SKM-1 treated with dmso at 0.1 percent for 144 hours (cell line): ENCODE data around the gene OPN4.

Experiments used
- DNase-seq: peaks from one replicate; lab custom pipeline; 2025; ENCODE audit not compliant: unreplicated experiment; lab: John Stamatoyannopoulos, UW

The OPN4 gene

GRCh38 chr10:86698207-86698940, 44.0 kb downstream of the OPN4 start:
- DNase-seq: no peak

- DNase-seq: no peak
Measured at GRCh38 chr10:86699125-86699524, 44.8 kb downstream of the OPN4 start.

- DNase-seq: no peak
Measured at GRCh38 chr10:86699541-86699940, 45.2 kb downstream of the OPN4 start.

DNA sequence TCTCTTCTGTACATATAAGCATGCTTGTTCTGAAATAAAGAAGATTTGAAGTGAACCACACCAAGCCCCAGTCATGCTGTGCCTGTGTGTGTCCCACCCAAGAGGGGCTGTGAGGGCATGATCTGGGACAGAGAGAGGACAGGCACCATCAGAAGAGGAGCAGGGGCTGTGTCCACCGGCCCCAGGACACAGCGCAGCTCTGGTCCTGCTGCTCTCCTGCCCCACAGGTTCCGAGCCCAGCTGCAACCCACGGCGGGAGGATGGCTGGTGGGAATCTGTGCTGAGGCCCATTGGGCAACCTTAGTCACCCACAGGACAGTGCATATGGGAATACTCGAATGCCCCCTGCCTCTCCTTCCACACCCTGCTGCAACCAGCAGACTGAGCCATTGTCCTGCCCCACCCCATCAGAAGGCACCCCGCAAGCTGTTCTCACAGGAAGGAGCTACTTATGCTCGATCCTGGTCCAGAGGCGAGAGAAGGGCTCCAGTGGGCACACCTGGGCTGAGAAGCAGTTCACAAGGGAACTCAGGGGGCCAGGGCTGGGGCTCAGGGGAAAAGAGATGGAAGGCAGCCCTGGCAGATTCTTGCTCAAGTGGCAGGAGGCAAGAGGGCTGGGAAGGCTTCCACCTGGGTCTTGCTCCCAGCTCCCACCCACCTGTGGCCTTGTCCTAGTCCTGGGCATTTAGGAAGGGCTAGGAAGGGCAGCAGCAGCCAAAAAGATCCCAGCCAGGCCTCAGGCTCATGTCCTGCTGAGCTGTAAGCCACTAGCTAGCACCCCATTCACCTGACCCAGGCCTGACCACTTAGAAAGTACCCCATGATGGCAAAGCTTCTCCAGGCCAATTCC, 45.9 kb downstream of the OPN4 start:
- no peak for DNase-seq

GRCh38 chr10:86700851-86701617, 46.7 kb downstream of the OPN4 start:
- DNase-seq: no peak

GRCh38 chr10:86703176-86703575, 48.8 kb downstream of the OPN4 start:
- no peak for DNase-seq

DNA sequence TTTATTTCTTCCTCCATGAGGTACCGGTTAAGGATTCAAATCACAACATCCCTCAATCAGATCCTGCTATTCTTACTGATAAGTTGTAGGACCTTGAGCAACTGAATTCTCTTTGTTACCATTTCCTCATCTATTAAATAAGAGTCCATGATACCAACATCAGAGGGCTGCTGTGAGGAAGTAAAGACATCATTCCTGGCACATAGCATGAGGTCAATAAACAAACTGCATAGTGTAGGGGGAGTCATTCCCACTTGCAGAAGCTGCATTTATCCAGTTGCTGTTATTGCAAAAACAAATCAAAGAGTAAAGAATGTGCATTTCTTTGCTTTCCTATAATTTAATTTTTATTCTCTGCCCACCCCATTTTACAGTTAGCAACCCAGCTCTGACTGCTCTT, 50.8 kb downstream of the OPN4 start:
- no peak for DNase-seq

DNA sequence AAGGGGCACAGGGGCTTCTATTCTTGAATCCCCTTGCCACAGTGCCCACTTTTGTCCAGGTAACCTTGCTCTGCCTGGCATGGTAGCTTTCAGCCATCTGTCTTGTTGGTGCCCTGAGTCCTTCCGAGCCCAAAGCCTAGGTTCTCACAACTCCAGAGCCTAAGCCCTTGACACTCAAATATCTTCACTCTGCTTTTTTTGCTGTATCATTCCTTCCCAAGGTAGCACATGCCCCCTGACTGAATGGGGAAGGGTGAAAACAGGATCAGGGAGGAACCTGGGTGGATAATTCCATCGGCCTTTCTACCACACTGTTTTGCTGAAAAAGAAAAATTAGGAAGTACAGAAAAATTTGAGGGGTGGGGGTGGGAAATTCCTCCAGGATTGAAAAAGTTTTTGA, 51.6 kb downstream of the OPN4 start:
- no peak for DNase-seq

GRCh38 chr10:86706401-86706841, 52.1 kb downstream of the OPN4 start:
- no peak for DNase-seq

- DNase-seq: no peak
Measured at GRCh38 chr10:86706977-86707376, 52.6 kb downstream of the OPN4 start.

DNA sequence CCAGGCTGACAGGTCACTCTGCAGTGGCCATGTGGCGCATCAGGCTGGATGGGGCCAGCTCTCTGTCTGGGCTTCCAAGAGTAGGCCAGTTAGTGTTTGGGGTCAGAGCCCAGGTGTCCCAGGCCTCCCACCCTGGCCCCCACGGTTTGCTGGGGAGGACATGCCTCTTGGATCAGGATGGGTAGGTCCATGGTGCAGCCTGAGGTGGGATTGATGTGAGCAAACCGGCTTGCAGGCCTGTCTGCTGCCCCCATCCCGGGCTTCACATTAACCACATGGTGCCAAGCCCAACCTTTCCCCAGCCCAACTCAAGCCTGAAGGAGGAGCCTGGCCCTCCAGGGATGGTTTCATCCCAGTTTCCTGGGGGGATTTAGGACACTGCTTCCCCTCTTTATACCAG, 53.2 kb downstream of the OPN4 start:
- no peak for DNase-seq

GRCh38 chr10:86708068-86708782, 53.9 kb downstream of the OPN4 start:
- DNase-seq: no peak

- no peak for DNase-seq
Measured at GRCh38 chr10:86708783-86709380, 54.5 kb downstream of the OPN4 start.

GRCh38 chr10:86709396-86710185, 55.2 kb downstream of the OPN4 start:
- DNase-seq: no peak

- peak; percentile 91 for DNase-seq
Measured at GRCh38 chr10:86710987-86711512, 56.7 kb downstream of the OPN4 start.

GRCh38 chr10:86711513-86712316, 57.4 kb downstream of the OPN4 start:
- no peak for DNase-seq

- DNase-seq: no peak
Measured at GRCh38 chr10:86712317-86712707, 58.0 kb downstream of the OPN4 start.

GRCh38 chr10:86715156-86715795, 60.9 kb downstream of the OPN4 start:
- DNase-seq: peak; percentile 54
